OCI-LY7 (cell line): Measurements from ENCODE around the gene VSIR. TPM values are rescaled to one million over a fixed set of nuclear protein-coding genes. Genes with fewer than 3 reads are reported as not detected.

Experiments
- BruUV-seq: library from RNA; stranded (reverse); fragments of 400-500 nt; replicated peaks from 2 replicates; lab custom pipeline; 2021; lab: Mats Ljungman, UMichigan
- CTCF ChIA-PET: fragments of 300-600 bp; sonication (Branson Sonifier 250); formaldehyde crosslinking; loops from one replicate; lab custom pipeline; 2022; ENCODE audit warnings: antibody characterized with exemption; ENCODE audit not compliant: unreplicated experiment; lab: Charles Lee
- POLR2A ChIA-PET: fragments of 300-600 bp; sonication (Branson Sonifier 250); formaldehyde crosslinking; loops from one replicate; lab custom pipeline; 2022; ENCODE audit warnings: antibody characterized with exemption; lab: Charles Lee
- DNase-seq: peaks from one replicate; pipeline ENCODE4 v3.0.0-alpha.2; 2015; ENCODE audit warnings: low spot score
- H2AFZ ChIP-seq: fragments of 200-600 bp; sonication (generic), shearing (Covaris generic); 2 replicates; pipeline ENCODE4 v1.6.1; 2014; ENCODE audit warnings: mild to moderate bottlenecking, antibody characterized with exemption, low read length, moderate library complexity
- H3K27ac ChIP-seq: fragments of 200-600 bp; sonication (generic); 2 replicates; pipeline ENCODE4 v1.5.1; 2014; ENCODE audit warnings: mixed run types, low read depth, mild to moderate bottlenecking, moderate library complexity, low read length, inconsistent platforms; ENCODE audit not compliant: poor library complexity, severe bottlenecking
- H3K36me3 ChIP-seq: fragments of 200-600 bp; sonication (generic); 2 replicates; pipeline ENCODE4 v1.6.1; 2014; ENCODE audit warnings: mild to moderate bottlenecking, antibody characterized with exemption, low read length, moderate library complexity, mixed read lengths; ENCODE audit not compliant: insufficient read depth
- H3K4me1 ChIP-seq: fragments of 200-600 bp; sonication (generic); 2 replicates; pipeline ENCODE4 v1.5.1; 2014; ENCODE audit warnings: mild to moderate bottlenecking, low read length; ENCODE audit not compliant: insufficient read depth, poor library complexity, severe bottlenecking
- H3K4me2 ChIP-seq: fragments of 200-600 bp; sonication (generic); 2 replicates; pipeline ENCODE4 v1.6.1; 2014; ENCODE audit warnings: mild to moderate bottlenecking, low read length
- H3K4me3 ChIP-seq: fragments of 200-600 bp; sonication (generic); 2 replicates; pipeline ENCODE4 v1.5.1; 2014; ENCODE audit warnings: mild to moderate bottlenecking, low read depth, low read length; ENCODE audit not compliant: poor library complexity, severe bottlenecking
- H3K79me2 ChIP-seq: fragments of 200-600 bp; sonication (generic); 2 replicates; pipeline ENCODE4 v1.6.1; 2016; ENCODE audit warnings: low read depth, mild to moderate bottlenecking, low read length, moderate library complexity, mixed read lengths; ENCODE audit not compliant: insufficient read depth
- H3K9me2 ChIP-seq: fragments of 200-600 bp; sonication (generic); 2 replicates; pipeline ENCODE4 v1.6.1; 2016; ENCODE audit warnings: mild to moderate bottlenecking, low read length, mixed read lengths; ENCODE audit not compliant: insufficient read depth
- H3K9me3 ChIP-seq: fragments of 200-600 bp; sonication (generic); 2 replicates; pipeline ENCODE4 v1.6.1; 2014; ENCODE audit warnings: mild to moderate bottlenecking, mixed run types, low read length, mixed read lengths
- H4K20me1 ChIP-seq: fragments of 200-600 bp; sonication (generic); 2 replicates; pipeline ENCODE4 v1.6.1; 2014; ENCODE audit warnings: mild to moderate bottlenecking, antibody characterized with exemption, low read length, moderate library complexity, mixed read lengths; ENCODE audit not compliant: insufficient read depth
- CTCF ChIP-seq: fragments of 200-600 bp; sonication (generic); conservative IDR thresholded peaks from 2 replicates; pipeline ENCODE4 v1.5.1; 2014; ENCODE audit warnings: mild to moderate bottlenecking, antibody characterized with exemption, low read length, moderate library complexity, mixed read lengths
- EZH2phosphoT487 ChIP-seq: fragments of 200-600 bp; sonication (generic); IDR thresholded peaks from 2 replicates; pipeline ENCODE4 v1.6.1; 2018; ENCODE audit warnings: low read depth, borderline replicate concordance, mild to moderate bottlenecking, mixed run types, antibody characterized with exemption, low read length, moderate library complexity, mixed read lengths
- intact Hi-C: fragments of 100-400 bp; cut with micrococcal nuclease; formaldehyde crosslinking; loops from one replicate; pipeline ENCODE4 v1.10.0; 2022; ENCODE audit not compliant: unreplicated experiment
- total RNA-seq, 2 experiments: library from RNA; depleted of rRNA in 1 of 2; stranded (reverse); fragments of >200 nt in 1 of 2; shearing (Covaris generic) in 1 of 2; gene quantifications; 2 replicates each; pipeline ENCODE4 v1.2.3, GENCODE V29; 2014 to 2022

VSIR gene
- total RNA-seq, 2 experiments from 2014 or later, result 2.2 to 9.0 TPM

- Histone ChIP-seq H3K4me2 (no peak overlapping the region), H3K9me3 (no peaks in the 10 kb centered on the region), H2AFZ (no peak overlapping the region), H4K20me1 (no peaks in the 10 kb centered on the region), H3K4me1 (peaks cover 6% of the 10 kb centered on the region), H3K4me3 (no peak overlapping the region), H3K9me2 (no peaks in the 10 kb centered on the region), H3K79me2 (no peaks in the 10 kb centered on the region), H3K27ac (no peak overlapping the region), H3K36me3 (no peaks in the 10 kb centered on the region)
- CTCF ChIA-PET, result no interaction called here
- no TSS peak for BruUV-seq
- TF ChIP-seq CTCF (no peak), EZH2phosphoT487 (no peak)
- POLR2A ChIA-PET, result interaction anchor here (0.6 kb wide), 1 partner anchor 383 kb away, joined by 3 read pairs; the partner anchor contains the start of gene SLC29A3
- no peak for DNase-seq
- intact Hi-C loops, result no loop called here
Measured at GRCh38 chr10:71701496-71702132, 71.7 kb downstream of the VSIR start.

GRCh38 chr10:71700731-71701368 is 72.5 kb downstream of the VSIR start:
- no peaks in the 10 kb centered on the region for H3K9me2 ChIP-seq
- no peaks in the 10 kb centered on the region for H3K9me3 ChIP-seq
- ChIA-PET POLR2A (no interaction called here), CTCF (no interaction called here)
- peaks cover 14% of the 10 kb centered on the region for H3K4me1 ChIP-seq
- no peaks in the 10 kb centered on the region for H4K20me1 ChIP-seq
- TF ChIP-seq CTCF, result no peak
- TF ChIP-seq EZH2phosphoT487, result no peak
- no peak overlapping the region for H3K4me2 ChIP-seq
- intact Hi-C loops, result no loop called here
- no TSS peak for BruUV-seq
- no peaks in the 10 kb centered on the region for H3K79me2 ChIP-seq
- no peak overlapping the region for H3K4me3 ChIP-seq
- no peak overlapping the region for H3K27ac ChIP-seq
- no peak overlapping the region for H2AFZ ChIP-seq
- no peaks in the 10 kb centered on the region for H3K36me3 ChIP-seq
- DNase-seq, result no peak

GRCh38 chr10:71698737-71699136 is 74.6 kb downstream of the VSIR start:
- H3K9me3 ChIP-seq, result no peaks in the 10 kb centered on the region
- no TSS peak for BruUV-seq

More at GRCh38 chr10:71698737-71699136, 74.6 kb downstream of the VSIR start:
- H3K9me2 ChIP-seq, result no peaks in the 10 kb centered on the region
- H3K4me2 ChIP-seq, result no peak overlapping the region
- TF ChIP-seq EZH2phosphoT487 (no peak), CTCF (no peak)
- intact Hi-C loops, result loop anchor here (5.0 kb wide), 1 partner anchor 36 kb away; no protein-coding TSS in a partner anchor
- H3K4me1 ChIP-seq, result peaks cover 35% of the 10 kb centered on the region
- no peaks in the 10 kb centered on the region for H3K79me2 ChIP-seq
- no peak for DNase-seq
- ChIA-PET POLR2A (interaction anchor here (0.6 to 1.4 kb wide), 2 partner anchors 16 to 1006 kb away, joined by 3 to 4 read pairs; no protein-coding TSS in a partner anchor), CTCF (interaction anchor here (0.6 to 1.9 kb wide), 2 partner anchors 9 to 165 kb away, joined by 3 to 6 read pairs; no protein-coding TSS in a partner anchor)
- H3K4me3 ChIP-seq, result no peak overlapping the region
- H3K27ac ChIP-seq, result no peak overlapping the region
- no peak overlapping the region for H2AFZ ChIP-seq
- no peaks in the 10 kb centered on the region for H3K36me3 ChIP-seq
- H4K20me1 ChIP-seq, result no peaks in the 10 kb centered on the region
